ENCODE data around the gene MYH11.
"Not testable (repeated sequence)": the region's sequence is repeated elsewhere in the genome, so short reads cannot be mapped to it uniquely, and the experiment has no call there.

Gene MYH11

DNA sequence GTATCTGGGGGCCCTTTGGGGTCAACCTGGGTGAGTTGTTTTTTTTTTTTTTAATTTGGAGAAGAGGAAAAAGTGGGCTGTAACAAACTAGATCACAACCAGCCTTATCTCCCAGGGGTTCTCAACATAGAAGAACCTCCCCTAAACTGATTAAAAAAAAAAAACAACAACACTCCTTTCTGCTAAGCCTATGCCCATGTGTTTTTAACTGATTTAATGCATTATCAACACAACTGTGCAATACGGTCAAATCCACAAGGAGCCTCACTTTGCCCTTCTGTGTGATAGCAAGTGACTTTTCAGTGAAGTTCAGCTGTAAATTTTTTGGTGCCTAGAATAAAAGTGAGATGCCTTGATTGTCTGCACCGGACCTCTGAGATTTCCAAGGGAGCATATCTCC is 646 bp downstream of the MYH11 start:
- TF ChIP-seq, protein P1, sequence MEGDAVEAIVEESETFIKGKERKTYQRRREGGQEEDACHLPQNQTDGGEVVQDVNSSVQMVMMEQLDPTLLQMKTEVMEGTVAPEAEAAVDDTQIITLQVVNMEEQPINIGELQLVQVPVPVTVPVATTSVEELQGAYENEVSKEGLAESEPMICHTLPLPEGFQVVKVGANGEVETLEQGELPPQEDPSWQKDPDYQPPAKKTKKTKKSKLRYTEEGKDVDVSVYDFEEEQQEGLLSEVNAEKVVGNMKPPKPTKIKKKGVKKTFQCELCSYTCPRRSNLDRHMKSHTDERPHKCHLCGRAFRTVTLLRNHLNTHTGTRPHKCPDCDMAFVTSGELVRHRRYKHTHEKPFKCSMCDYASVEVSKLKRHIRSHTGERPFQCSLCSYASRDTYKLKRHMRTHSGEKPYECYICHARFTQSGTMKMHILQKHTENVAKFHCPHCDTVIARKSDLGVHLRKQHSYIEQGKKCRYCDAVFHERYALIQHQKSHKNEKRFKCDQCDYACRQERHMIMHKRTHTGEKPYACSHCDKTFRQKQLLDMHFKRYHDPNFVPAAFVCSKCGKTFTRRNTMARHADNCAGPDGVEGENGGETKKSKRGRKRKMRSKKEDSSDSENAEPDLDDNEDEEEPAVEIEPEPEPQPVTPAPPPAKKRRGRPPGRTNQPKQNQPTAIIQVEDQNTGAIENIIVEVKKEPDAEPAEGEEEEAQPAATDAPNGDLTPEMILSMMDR (IDR thresholded peaks at IDR 0.05; ENCODE audit: extremely low read depth, insufficient read depth, missing control alignments): no peak
- DNase-seq (ENCODE audit: low spot score): peak; percentile 30
- in situ Hi-C loops (cut with MboI; ENCODE audit: low pct_unique_long_range_greater_than_20kb, low sequenced_read_pairs, unreplicated experiment): no loop called here

- DNase-seq (ENCODE audit: low spot score): peak; percentile 87
- in situ Hi-C loops (cut with MboI; ENCODE audit: low pct_unique_long_range_greater_than_20kb, low sequenced_read_pairs, unreplicated experiment): no loop called here
- TF ChIP-seq, protein P1 (IDR thresholded peaks at IDR 0.05; ENCODE audit: extremely low read depth, insufficient read depth, missing control alignments): no peak
Observed at GRCh38 chr16:15855704-15856003, 1.2 kb downstream of the MYH11 start.

- no peak for DNase-seq (ENCODE audit: low spot score)
- in situ Hi-C loops (cut with MboI; ENCODE audit: low pct_unique_long_range_greater_than_20kb, low sequenced_read_pairs, unreplicated experiment): no loop called here
- TF ChIP-seq, protein P1 (IDR thresholded peaks at IDR 0.05; ENCODE audit: extremely low read depth, insufficient read depth, missing control alignments): no peak
Observed at GRCh38 chr16:15854906-15855703, 1.7 kb downstream of the MYH11 start.

- in situ Hi-C loops (cut with MboI; ENCODE audit: low pct_unique_long_range_greater_than_20kb, low sequenced_read_pairs, unreplicated experiment): no loop called here
- DNase-seq (ENCODE audit: low spot score): no peak
- TF ChIP-seq, protein P1 (IDR thresholded peaks at IDR 0.05; ENCODE audit: extremely low read depth, insufficient read depth, missing control alignments): no peak
Observed at GRCh38 chr16:15854061-15854460, 2.8 kb downstream of the MYH11 start.

GRCh38 chr16:15853021-15853420 is 3.8 kb downstream of the MYH11 start:
- DNase-seq (ENCODE audit: low spot score): no peak
- TF ChIP-seq, protein P1 (IDR thresholded peaks at IDR 0.05; ENCODE audit: extremely low read depth, insufficient read depth, missing control alignments): no peak
- in situ Hi-C loops (cut with MboI; ENCODE audit: low pct_unique_long_range_greater_than_20kb, low sequenced_read_pairs, unreplicated experiment): no loop called here

DNA sequence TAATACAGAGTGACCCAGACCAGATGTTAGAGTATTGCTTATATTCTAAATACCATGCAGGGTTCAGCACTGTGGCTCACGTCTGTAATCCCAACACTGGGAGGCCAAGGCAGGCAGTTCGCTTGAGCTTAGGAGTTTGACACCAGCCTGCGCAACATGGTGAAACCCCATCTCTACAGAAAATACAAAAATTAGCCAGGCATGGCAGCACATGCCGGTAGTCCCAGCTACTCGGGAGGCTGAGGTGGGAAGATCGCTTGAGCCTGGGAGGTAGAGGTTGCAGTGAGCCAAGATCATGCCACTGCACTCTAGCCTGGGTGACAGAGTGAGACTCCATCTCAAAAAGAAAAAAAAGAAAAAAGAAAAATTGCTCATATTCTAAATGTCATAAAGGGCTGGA is 6.3 kb downstream of the MYH11 start:
- DNase-seq (ENCODE audit: low spot score); in situ Hi-C loops (cut with MboI; ENCODE audit: low pct_unique_long_range_greater_than_20kb, low sequenced_read_pairs, unreplicated experiment): not testable (repeated sequence)

- in situ Hi-C loops (cut with MboI; ENCODE audit: low pct_unique_long_range_greater_than_20kb, low sequenced_read_pairs, unreplicated experiment): no loop called here
- TF ChIP-seq, protein P1 (IDR thresholded peaks at IDR 0.05; ENCODE audit: extremely low read depth, insufficient read depth, missing control alignments): no peak
- DNase-seq (ENCODE audit: low spot score): no peak
Observed at GRCh38 chr16:15849209-15849981, 7.4 kb downstream of the MYH11 start.
